Tongue (tissue), 2 donors: Measurements from ENCODE around the gene EFNB3. TPM values are rescaled to one million over a fixed set of nuclear protein-coding genes. Genes with fewer than 3 reads are reported as not detected.

ENCODE experiments used
- DNase-seq: peaks from one replicate; pipeline ENCODE4 v3.0.0-alpha.2; 2015
- total RNA-seq: library from RNA; depleted of rRNA; stranded (reverse); fragments of >200 nt; gene quantifications from one replicate; pipeline ENCODE4 v1.2.3, GENCODE V29; 2014

EFNB3 gene
- total RNA-seq, 1 donor from 2014 or later, result 2.3 TPM

DNA sequence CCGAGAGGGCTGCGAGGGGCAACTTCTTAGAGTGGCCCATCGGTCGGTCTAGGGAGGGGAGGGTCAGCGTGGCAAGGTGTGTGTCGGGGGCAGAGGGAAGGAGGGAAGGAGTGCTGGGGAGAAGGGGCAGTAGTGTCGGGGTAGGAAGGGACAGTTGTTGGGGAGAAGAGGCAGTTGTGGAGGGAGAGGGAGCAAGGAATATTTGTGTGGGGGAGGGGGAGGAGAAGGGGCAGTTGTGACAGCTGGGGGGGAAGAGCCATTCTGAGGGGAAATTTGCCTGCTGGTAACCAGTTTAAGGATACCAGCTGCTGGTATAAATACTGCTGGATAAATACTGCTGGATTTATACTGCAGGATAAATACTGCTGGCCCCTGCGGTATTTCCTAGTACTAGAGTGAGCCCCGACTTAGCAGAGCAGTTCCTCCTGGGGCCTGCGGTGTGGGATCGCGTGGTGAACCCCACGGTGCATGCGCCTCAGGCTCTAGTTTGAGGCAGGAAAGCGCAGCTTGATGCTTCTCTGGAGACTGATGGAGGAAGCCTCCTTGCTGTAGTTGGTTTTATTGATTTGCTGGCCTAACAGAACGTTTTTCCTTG lies 12.9 kb downstream of the EFNB3 start:
- DNase-seq, result no peak

- no peak for DNase-seq
Observed at GRCh38 chr17:7719661-7720060, 14.7 kb downstream of the EFNB3 start.

DNA sequence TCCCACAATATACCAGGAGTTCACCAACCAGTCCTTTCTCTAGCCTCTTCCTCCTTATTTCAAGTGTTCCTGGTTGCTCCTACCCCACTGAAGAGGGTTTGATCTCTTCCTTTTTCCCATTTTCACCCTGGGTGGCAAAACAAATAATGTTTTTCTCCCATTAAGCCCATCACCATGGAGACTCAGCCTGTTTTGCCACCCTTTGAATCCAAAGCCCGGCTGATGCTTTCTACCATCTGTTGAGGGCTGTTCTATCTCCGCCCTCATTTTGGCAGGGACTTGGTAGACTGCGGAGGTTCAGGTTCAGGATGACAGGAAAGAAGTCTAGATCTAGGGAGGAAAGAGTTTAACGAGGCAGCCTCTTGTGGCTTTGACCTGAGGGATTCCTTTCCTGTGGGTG lies 15.1 kb downstream of the EFNB3 start:
- DNase-seq, result peak; percentile 62

GRCh38 chr17:7721612-7722011 lies 16.6 kb downstream of the EFNB3 start:
- no peak for DNase-seq

DNA sequence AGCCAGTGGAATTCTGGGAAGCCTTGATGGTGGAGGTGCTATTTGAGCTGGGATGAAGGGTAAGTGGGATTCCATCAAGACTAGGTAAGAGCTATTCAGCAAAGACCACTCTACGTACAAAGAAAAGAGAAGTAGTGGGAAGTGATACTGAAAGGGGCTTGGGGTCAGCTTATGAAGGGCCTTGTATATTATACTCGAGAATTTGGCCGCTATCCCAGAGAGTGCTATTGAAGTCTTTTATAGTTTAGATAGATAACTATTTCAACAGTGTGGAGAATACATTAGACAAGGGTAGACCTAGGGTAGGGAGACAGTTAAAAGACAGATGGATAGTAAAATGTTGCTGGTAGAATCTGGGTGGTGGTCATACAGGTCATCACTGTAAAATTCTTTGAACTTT lies 22.9 kb downstream of the EFNB3 start:
- no peak for DNase-seq

DNA sequence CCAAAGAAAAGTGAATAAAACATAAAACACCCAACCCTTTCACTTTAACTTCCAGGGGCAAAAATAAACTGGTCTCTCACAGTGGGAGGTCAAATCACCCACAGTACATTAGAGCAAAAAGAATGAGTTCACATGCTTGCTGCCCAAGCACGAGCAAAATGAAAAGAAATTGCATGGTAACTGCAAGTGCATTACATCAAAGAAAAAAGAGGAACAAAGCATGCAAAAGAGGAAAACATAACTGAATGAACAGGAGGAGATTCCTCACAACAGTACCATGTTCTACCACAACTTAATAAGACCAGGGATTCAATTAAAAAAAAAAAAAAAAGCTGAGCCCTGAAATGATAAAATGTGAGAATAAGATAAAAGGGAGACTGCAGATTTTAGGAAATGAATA lies 24.8 kb downstream of the EFNB3 start:
- DNase-seq, result no peak

- no peak for DNase-seq
Observed at GRCh38 chr17:7732981-7733539, 28.1 kb downstream of the EFNB3 start.

GRCh38 chr17:7737601-7738000 lies 32.6 kb downstream of the EFNB3 start:
- DNase-seq, result no peak

DNA sequence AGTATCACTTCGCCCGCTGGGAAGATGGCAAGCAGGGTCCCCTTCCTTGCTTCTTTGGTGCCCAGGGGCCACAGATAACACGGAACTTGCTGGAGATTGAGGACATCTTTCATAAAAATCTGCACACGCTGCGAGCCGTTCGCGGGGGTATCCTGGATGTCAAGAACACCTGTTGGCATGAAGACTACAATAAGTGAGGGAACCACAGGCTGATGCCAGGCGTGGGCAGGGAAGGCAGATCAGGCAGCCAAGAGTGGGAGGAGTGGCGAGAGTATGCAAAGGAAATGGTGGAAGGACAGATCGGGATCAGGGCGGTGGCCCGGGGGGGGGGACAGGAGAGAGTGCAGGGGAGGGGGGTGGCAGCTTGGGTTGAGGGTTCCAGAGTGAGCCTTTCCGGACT lies 34.7 kb downstream of the EFNB3 start:
- no peak for DNase-seq

DNA sequence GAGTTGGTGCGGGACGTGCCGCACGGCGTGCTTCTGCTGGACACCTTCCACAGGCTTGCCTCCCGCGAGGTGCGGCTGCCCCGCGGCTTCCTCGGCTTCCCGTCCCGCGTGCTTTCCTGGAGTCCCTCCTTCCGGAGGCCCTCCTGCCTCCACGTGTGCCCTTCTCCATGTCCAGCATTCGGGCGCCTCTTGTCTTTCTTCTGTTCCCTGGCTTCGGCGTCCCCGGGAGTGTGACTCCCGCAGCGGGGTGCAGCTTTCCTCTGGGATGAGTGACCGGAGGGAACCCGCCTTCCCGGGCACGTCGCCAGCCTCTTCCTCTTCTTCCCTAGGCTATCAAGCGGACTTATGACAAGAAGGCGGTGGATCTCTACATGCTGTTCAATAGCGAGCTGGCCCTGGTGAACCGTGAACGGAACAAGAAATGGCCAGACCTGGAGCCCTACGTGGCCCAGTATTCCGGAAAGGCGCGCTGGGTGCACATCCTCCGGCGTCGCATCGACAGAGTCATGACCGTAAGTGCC lies 35.5 kb downstream of the EFNB3 start:
- DNase-seq, result no peak

DNA sequence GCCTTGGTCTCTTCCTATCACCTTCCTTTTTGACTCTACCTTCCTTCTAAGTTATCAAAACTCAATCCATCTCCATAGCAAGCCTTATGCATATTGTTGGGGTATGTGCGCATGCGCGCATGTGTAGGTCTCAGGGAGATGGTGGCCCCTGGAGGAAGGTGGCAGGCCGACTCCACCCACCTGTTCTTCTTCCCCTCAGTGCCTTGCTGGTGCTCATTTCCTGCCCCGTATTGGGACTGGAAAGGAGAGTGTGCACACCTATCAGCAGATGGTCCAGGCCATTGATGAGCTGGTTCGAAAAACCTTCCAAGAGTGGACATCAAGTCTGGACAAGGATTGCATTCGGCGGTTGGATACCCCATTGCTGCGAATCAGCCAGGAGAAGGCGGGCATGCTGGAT lies 37.7 kb downstream of the EFNB3 start:
- DNase-seq, result no peak

GRCh38 chr17:7744416-7744815 lies 39.4 kb downstream of the EFNB3 start:
- DNase-seq, result no peak

GRCh38 chr17:7745748-7746470 lies 40.9 kb downstream of the EFNB3 start:
- no peak for DNase-seq

DNA sequence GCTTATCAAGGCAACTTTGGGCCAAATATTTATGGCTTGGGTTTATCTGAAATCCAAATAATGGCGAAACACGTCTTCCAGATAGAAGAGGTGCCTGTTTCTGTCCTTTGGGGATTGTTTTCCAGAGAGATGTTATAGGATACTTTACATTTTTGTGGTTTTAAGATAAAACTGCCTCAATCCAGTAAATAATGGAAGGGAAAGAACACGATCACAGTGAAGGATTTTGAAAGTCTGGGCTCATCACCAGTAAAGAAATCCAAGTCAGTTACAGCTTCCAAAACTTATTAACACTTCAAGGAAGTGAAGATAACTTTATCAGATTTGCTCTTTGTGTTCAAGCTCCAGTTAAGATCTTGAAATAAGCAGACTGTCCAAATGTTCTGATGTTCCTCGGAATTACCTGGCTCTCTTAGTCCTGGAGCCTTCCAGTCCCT lies 42.7 kb downstream of the EFNB3 start:
- DNase-seq, result no peak

DNA sequence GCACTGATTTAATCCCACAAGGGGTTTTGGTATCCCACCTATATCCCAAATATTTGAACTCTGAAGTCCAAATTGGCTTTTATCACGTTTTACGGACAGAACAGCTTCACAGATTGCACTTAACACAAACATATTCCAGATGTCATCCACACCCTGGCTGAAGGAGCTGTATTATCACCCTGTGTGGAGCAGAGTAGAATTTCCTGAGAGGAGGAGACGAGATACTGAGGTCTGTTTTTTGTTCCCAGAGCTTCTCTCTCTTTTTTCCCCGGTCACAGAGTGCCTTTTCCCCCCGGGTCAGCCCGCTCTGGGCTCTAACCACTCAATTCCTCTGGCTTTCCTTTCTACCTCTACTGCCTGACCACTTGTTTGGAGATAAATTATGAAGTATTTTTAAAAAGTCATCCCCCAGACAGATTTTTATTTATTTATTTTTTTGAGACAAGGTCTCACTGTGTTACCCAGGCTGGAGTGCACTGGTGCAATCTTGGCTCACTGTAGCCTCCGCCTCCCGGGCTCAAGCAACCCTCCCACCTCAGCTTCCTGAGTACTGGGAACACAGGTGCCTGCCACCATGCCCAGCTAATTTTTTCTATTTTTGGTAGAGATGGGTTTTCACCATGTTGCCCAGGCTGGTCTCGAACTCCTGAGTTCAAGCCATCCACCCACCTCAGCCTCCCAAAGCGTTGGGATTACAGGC lies 43.2 kb downstream of the EFNB3 start:
- no peak for DNase-seq

DNA sequence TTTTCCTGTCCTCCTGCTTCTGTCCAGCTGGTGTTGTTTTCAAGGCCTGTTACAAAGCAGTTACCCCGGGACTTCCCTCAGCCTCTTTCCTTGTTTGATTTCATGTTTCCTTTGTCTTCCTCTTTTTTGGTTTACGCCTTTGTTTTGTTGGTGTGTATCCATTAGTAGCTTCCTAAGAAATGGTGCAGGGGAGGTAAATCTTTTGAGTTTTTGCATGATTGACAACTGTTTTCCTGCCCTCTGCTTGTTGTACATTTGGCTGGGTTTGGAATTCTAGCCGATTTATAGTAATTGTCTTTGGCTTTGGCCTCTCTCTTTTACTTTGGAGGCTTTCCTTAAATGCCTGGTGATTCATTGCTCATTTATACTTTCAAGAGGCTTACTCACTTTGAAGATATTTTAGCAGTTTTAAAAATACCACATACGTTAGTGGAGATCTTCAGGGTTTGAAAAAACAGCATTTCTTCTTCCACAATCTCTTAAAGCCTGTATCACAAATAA lies 45.4 kb downstream of the EFNB3 start:
- no peak for DNase-seq

DNA sequence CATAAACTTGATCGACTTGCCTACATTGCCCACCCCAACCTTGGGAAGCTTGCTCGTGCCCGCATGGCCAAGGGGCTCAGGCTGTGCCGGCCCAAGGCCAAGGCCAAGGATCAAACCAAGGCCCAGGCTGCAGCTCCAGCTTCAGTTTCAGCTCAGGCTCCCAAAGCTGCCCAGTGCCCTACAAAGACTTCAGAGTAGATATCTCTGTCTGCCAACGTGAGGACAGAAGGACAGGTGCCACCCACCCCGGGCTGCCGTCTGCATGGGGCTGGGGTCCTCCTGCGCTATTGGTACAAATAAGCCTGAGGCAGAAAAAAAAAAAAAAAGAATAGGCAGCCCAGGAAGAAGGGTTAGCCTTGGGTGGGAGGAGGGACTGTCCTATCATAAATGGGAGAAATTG lies 49.7 kb downstream of the EFNB3 start:
- DNase-seq, result no peak

DNA sequence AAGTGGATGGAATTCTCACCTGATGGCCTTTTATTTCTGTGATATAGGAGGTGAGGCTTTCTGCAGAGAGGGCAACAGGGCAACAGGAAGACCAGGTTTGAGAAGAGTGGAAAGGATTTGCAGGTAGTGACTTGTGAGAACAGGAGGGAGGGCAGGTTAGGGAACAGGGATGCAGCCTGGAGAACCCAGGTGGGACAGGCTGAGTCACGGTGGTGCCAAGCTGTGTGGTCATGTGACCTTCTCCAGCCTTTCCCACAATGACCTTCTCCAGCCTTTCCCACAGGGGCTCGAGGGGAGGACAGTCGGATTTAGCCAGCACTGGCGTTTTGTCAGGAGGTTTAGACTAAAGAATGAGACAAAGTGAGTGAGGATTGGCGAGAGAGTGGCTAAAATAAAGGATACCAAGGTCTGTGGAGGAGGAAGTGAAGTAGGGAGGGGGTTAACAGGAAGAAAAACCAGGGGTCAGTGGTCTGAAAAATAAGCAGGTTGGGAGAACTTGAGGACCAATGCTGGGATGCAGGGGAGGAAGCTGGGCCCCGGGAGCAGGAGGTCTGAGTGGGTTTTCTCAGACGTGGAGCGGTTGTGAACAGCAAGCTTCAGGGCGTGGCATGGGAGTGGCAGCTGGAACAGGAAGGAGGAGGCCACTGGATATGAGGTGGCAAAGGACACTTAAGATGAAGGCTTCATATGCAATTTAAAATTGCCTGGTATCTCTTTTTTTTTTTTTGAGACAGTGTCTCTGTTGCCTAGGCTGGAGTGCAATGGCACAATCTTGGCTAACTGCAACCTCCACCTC lies 50.3 kb downstream of the EFNB3 start:
- no peak for DNase-seq

GRCh38 chr17:7756968-7757367 lies 52.0 kb downstream of the EFNB3 start:
- DNase-seq, result no peak
